HepG2 (cell line): ENCODE measurements around the gene CPED1. TPM values are rescaled to one million over a fixed set of nuclear protein-coding genes. Genes with fewer than 3 reads are reported as not detected.

Experiments used
- ATAC-seq: fragments of 200-7000 bp; cut with Tn5 transposase; 3 replicates; pipeline ENCODE4 v1.9.1; 2020; ENCODE audit warnings: mild to moderate bottlenecking, moderate library complexity
- BruUV-seq: library from RNA; stranded (reverse); fragments of 400-500 nt; replicated peaks from 2 replicates; lab custom pipeline; 2021; lab: Mats Ljungman, UMichigan
- CTCF ChIA-PET: fragments of 300-600 bp; formaldehyde crosslinking; extraction: SDS; loops from one replicate; lab custom pipeline; 2021; ENCODE audit warnings: low total read pairs, inconsistent platforms, low intra/inter-chr PET ratio; lab: Yijun Ruan, JAX
- POLR2A ChIA-PET: fragments of 350-600 bp; sonication (Branson Sonifier 250); formaldehyde crosslinking; loops from one replicate; lab custom pipeline; 2020; ENCODE audit warnings: antibody characterized with exemption, inconsistent platforms; lab: Yijun Ruan, JAX
- DNase-seq: peaks from one replicate; pipeline ENCODE4 v3.0.0-alpha.2; 2015; ENCODE audit warnings: low spot score
- FAIRE-seq: peaks from 3 replicates; lab custom pipeline; 2011; peaks lifted over from hg19 to GRCh38; lab: Jason Lieb, UNC
- H2AFZ ChIP-seq: one replicate; pipeline ENCODE4 v1.6.1; 2011; ENCODE audit warnings: low read length, inconsistent platforms
- H3K27ac ChIP-seq: fragments of 300-600 bp; 3 replicates; pipeline ENCODE4 v1.8.0; 2011; ENCODE audit warnings: mixed run types, mild to moderate bottlenecking, mixed read lengths, low read length, inconsistent platforms; ENCODE audit not compliant: insufficient read depth; ENCODE audit errors: extremely low read length
- H3K27me3 ChIP-seq, 2 experiments: fragments of 200-600 bp in 1 of 2; 2 replicates in 1 of 2; 3 replicates in 1 of 2; pipeline versions ENCODE4 v1.6.0 to v1.8.0; 2011; ENCODE audit warnings: low read length in 2 of 2, mild to moderate bottlenecking in 2 of 2, moderate library complexity in 2 of 2, inconsistent platforms in 1 of 2; ENCODE audit not compliant: insufficient read depth in 2 of 2, control insufficient read depth in 1 of 2
- H3K36me3 ChIP-seq, 2 experiments: fragments of 200-600 bp in 1 of 2; replicated peaks in 1 of 2; 2 replicates in 1 of 2; 3 replicates in 1 of 2; pipeline versions ENCODE4 v1.5.1 to v1.8.0; 2011; ENCODE audit warnings: low read length in 2 of 2, inconsistent platforms in 1 of 2; ENCODE audit not compliant: insufficient read depth in 2 of 2, control insufficient read depth in 1 of 2
- H3K4me1 ChIP-seq: 2 replicates; pipeline ENCODE4 v1.5.1; 2012; ENCODE audit warnings: low read length, inconsistent platforms; ENCODE audit not compliant: insufficient read depth
- H3K4me2 ChIP-seq: 2 replicates; pipeline ENCODE4 v1.6.0; 2011; ENCODE audit warnings: low read depth, low read length, inconsistent platforms
- H3K4me3 ChIP-seq, 3 experiments: fragments of 200-600 bp in 1 of 3; sonication (generic), shearing (Covaris generic) in 1 of 3; replicated peaks in 1 of 3; 2 replicates each; pipeline ENCODE4 v1.5.1; 2011 to 2016; ENCODE audit warnings: low read length in 3 of 3, inconsistent platforms in 2 of 3, low read depth in 2 of 3, mild to moderate bottlenecking in 2 of 3, control low read depth in 1 of 3, mixed read lengths in 1 of 3; ENCODE audit not compliant: insufficient read depth in 1 of 3
- H3K79me2 ChIP-seq: one replicate; pipeline ENCODE4 v1.6.1; 2011; ENCODE audit warnings: low read length, inconsistent platforms; ENCODE audit not compliant: insufficient read depth
- H3K9ac ChIP-seq: 2 replicates; pipeline ENCODE4 v1.6.0; 2011; ENCODE audit warnings: mild to moderate bottlenecking, low read depth, low read length, inconsistent platforms; ENCODE audit not compliant: insufficient read depth
- H3K9me3 ChIP-seq: 2 replicates; pipeline ENCODE4 v1.5.1; 2012; ENCODE audit warnings: mild to moderate bottlenecking, low read length
- H4K20me1 ChIP-seq: 2 replicates; pipeline ENCODE4 v1.6.0; 2011; ENCODE audit warnings: inconsistent platforms, mild to moderate bottlenecking, low read length, moderate library complexity; ENCODE audit not compliant: insufficient read depth
- EEA1 ChIP-seq: sonication (generic); formaldehyde crosslinking; IDR thresholded peaks from 2 replicates; pipeline ENCODE4 v1.5.1; 2020; ENCODE audit warnings: mild to moderate bottlenecking, missing genetic modification reagents, borderline replicate concordance
- ZNF572 ChIP-seq: sonication (generic); formaldehyde crosslinking; IDR thresholded peaks from 2 replicates; pipeline ENCODE4 v1.5.1; 2020; ENCODE audit warnings: mild to moderate bottlenecking, missing genetic modification reagents
- in situ Hi-C: cut with HindIII; loops from 2 replicates; pipeline ENCODE4 v1.10.0; 2017; ENCODE audit warnings: low pct_unique_long_range_greater_than_20kb; ENCODE audit not compliant: extremely low pct_ligation_motif_present
- intact Hi-C: fragments of 100-400 bp; cut with micrococcal nuclease; formaldehyde crosslinking; loops from one replicate; pipeline ENCODE4 v1.10.0; 2022; ENCODE audit not compliant: unreplicated experiment
- polyA plus RNA-seq, 8 experiments: library from polyadenylated mRNA; depleted of rRNA in 3 of 8; stranded (reverse) in 7 of 8; unstranded in 1 of 8; fragments of >200 nt; fragmentation: Illumina TruSeq in 4 of 8; extraction: Trizol in 4 of 8; gene quantifications; 2 replicates each; pipeline versions ENCODE4 v1.2.1 to v1.2.3, GENCODE V29; 2011 to 2016; ENCODE audit warnings: low read depth in 4 of 8, missing spikeins in 1 of 8, mixed read lengths in 1 of 8; ENCODE audit not compliant: insufficient read depth in 1 of 8
- total RNA-seq, 5 experiments: library from RNA; depleted of rRNA; stranded (reverse); fragments of >200 nt; fragmentation: Illumina TruSeq; extraction: Trizol; gene quantifications; 2 replicates each; pipeline ENCODE4 v1.2.3, GENCODE V29; 2016; ENCODE audit warnings: low read depth in 1 of 5
- TF ChIP-seq, protein P1 (sequence below): sonication (generic); formaldehyde crosslinking; IDR thresholded peaks from 2 replicates; pipeline ENCODE4 v1.8.0; 2022; ENCODE audit warnings: mild to moderate bottlenecking, missing genetic modification reagents, moderate library complexity
- TF ChIP-seq, protein P2 (sequence below): sonication (generic); formaldehyde crosslinking; IDR thresholded peaks from 2 replicates; pipeline ENCODE4 v1.4.0; 2020; ENCODE audit warnings: missing genetic modification reagents, low read depth, mild to moderate bottlenecking, borderline replicate concordance
- TF ChIP-seq, protein P3 (sequence below): sonication (generic); formaldehyde crosslinking; IDR thresholded peaks from 2 replicates; pipeline ENCODE4 v1.8.0; 2022; ENCODE audit warnings: missing genetic modification reagents, mild to moderate bottlenecking, borderline replicate concordance

The CPED1 gene
- total and polyA plus RNA-seq, 2 of the 13 experiments (the other 11 are each of a cell fraction or from before 2014, with no cell fraction given) = 11.5 to 27.0 TPM

GRCh38 chr7:121023194-121023593 is 34.7 kb downstream of the CPED1 start:
- ChIA-PET CTCF (no interaction called here), POLR2A (no interaction called here)
- no TSS peak for BruUV-seq
- H4K20me1 ChIP-seq = no peaks in the 10 kb centered on the region
- peaks cover 43% of the 10 kb centered on the region for H3K4me1 ChIP-seq
- H3K27ac ChIP-seq = no peak overlapping the region
- no peaks in the 10 kb centered on the region for H3K27me3 ChIP-seq
- in situ Hi-C loops (no loop called here), intact Hi-C loops (no loop called here)
- H3K9me3 ChIP-seq = no peaks in the 10 kb centered on the region
- ATAC-seq (no peak), FAIRE-seq (no peak), DNase-seq (no peak)
- no peaks in the 10 kb centered on the region for H3K79me2 ChIP-seq
- H2AFZ ChIP-seq = no peak overlapping the region
- H3K36me3 ChIP-seq = no peaks in the 10 kb centered on the region
- TF ChIP-seq ZNF572 (CRISPR knock-in tag) (no peak), EEA1 (CRISPR knock-in tag) (no peak)
- TF ChIP-seq, protein P1, sequence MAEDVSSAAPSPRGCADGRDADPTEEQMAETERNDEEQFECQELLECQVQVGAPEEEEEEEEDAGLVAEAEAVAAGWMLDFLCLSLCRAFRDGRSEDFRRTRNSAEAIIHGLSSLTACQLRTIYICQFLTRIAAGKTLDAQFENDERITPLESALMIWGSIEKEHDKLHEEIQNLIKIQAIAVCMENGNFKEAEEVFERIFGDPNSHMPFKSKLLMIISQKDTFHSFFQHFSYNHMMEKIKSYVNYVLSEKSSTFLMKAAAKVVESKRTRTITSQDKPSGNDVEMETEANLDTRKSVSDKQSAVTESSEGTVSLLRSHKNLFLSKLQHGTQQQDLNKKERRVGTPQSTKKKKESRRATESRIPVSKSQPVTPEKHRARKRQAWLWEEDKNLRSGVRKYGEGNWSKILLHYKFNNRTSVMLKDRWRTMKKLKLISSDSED (CRISPR knock-in tag) = no peak
- TF ChIP-seq, protein P2, sequence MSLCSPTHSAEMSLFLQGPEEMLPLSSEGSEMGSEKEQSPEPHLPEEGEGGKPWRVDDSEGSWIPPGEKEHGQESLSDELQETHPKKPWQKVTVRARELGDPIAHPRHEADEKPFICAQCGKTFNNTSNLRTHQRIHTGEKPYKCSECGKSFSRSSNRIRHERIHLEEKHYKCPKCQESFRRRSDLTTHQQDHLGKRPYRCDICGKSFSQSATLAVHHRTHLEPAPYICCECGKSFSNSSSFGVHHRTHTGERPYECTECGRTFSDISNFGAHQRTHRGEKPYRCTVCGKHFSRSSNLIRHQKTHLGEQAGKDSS (CRISPR knock-in tag) = no peak
- TF ChIP-seq, protein P3, sequence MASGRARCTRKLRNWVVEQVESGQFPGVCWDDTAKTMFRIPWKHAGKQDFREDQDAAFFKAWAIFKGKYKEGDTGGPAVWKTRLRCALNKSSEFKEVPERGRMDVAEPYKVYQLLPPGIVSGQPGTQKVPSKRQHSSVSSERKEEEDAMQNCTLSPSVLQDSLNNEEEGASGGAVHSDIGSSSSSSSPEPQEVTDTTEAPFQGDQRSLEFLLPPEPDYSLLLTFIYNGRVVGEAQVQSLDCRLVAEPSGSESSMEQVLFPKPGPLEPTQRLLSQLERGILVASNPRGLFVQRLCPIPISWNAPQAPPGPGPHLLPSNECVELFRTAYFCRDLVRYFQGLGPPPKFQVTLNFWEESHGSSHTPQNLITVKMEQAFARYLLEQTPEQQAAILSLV (CRISPR knock-in tag) = no peak
- H3K4me3 ChIP-seq = no peak overlapping the region
- H3K9ac ChIP-seq = no peak overlapping the region
- H3K4me2 ChIP-seq = 0 out of 2 replicates have a peak overlapping the region, but pooled peaks have one; percentile 32
